Ovary (tissue), 9 donors: ENCODE data around the gene PBX1. TPM values are rescaled to one million over a fixed set of nuclear protein-coding genes. Genes with fewer than 3 reads are reported as not detected.

Source experiments
- DNase-seq, 5 donors: peaks; one replicate each; pipeline ENCODE4 v3.0.0-alpha.2; 2019 to 2020
- H3K27ac ChIP-seq, 2 donors: fragments of 200-600 bp; one replicate each; pipeline versions ENCODE4 v1.5.1 to v1.8.0; 2019 to 2022
- H3K27me3 ChIP-seq: fragments of 200-600 bp; one replicate; pipeline ENCODE4 v1.8.0; 2022
- H3K36me3 ChIP-seq: fragments of 200-600 bp; sonication (generic); one replicate; pipeline ENCODE4 v1.5.1; 2019
- H3K4me1 ChIP-seq: one replicate; pipeline ENCODE4 v1.8.1; 2013; ENCODE audit warnings: mild to moderate bottlenecking, moderate library complexity; ENCODE audit not compliant: insufficient read depth
- H3K4me3 ChIP-seq: fragments of 200-600 bp; sonication (generic); one replicate; pipeline ENCODE4 v1.5.1; 2017
- H3K9me3 ChIP-seq, 2 donors: fragments of 200-600 bp in 1 of 2; sonication (generic) in 1 of 2; one replicate each; pipeline versions ENCODE4 v1.5.1 to v1.8.1; 2013 to 2019; ENCODE audit warnings: mild to moderate bottlenecking in 1 of 2, moderate library complexity in 1 of 2
- EP300 ChIP-seq: sonication (generic); formaldehyde crosslinking; IDR thresholded peaks from one replicate; pipeline ENCODE4 v1.6.1; 2017; ENCODE audit warnings: antibody characterized with exemption
- POLR2A ChIP-seq: fragments of 450-650 bp; IDR thresholded peaks from one replicate; pipeline ENCODE4 v1.6.1; 2017; ENCODE audit warnings: antibody characterized with exemption, mild to moderate bottlenecking, moderate library complexity
- WGBS, 3 donors: extraction: QIAGEN DNeasy Blood & Tissue Kit in 1 of 3; methylation state at CpG; one replicate each; pipeline versions ENCODE4 v1.1.5 to v1.1.7; 2013 to 2017; 5-methylcytosine and 5-hydroxymethylcytosine counted together
- intact Hi-C, 4 donors: fragments of 100-400 bp; cut with DNase I; formaldehyde crosslinking; loops; one replicate each; pipeline versions ENCODE4 v1.11.0 to v1.15.1; 2022 to 2023
- polyA plus RNA-seq, 2 donors: library from polyadenylated mRNA; stranded (reverse); fragments of 200-250 nt in 1 of 2; fragments of 350-450 nt in 1 of 2; fragmentation: Illumina TruSeq in 1 of 2; extraction: RNeasy Lipid Tissue Mini Kit (QIAGEN cat#74804) in 1 of 2; gene quantifications; one replicate each; pipeline ENCODE4 v1.2.3, GENCODE V29; 2013 to 2014
- total RNA-seq, 7 donors: library from RNA; depleted of rRNA in 2 of 7; stranded (reverse); fragments of >200 nt in 2 of 7; fragmentation: NEBNext Ultra II Directional in 3 of 7; extraction: Animal tissue kit (Norgen Biotek cat#: 25700) in 3 of 7; gene quantifications; one replicate each; pipeline versions ENCODE4 v1.1.0 to v1.2.4, GENCODE V29; 2016 to 2023
- TF ChIP-seq, protein P1 (sequence below), 3 donors: fragments of 450-650 bp in 2 of 3; fragments of 200-600 bp in 1 of 3; IDR thresholded peaks; one replicate each; pipeline versions ENCODE4 v1.5.1 to v1.8.0; 2016 to 2022; ENCODE audit warnings: antibody characterized with exemption in 3 of 3, mild to moderate bottlenecking in 1 of 3
- donor health status: DM: no; HTN: no; CAD: no; lungs with moderate emphysema.
- donor health status: DM: no; HTN: no; CAD: no.
- donor health status: Bipolar disorder and iron deficiency.
- donor health status: DM: yes; HTN: yes; CAD: no.
- donor health status: DM: no; HTN: no; CAD: no.
- donor health status: DM: yes; HTN: yes; CAD: no.

Gene PBX1
- total and polyA plus RNA-seq, 9 donors: 43.7 to 220 (median 142) TPM

DNA sequence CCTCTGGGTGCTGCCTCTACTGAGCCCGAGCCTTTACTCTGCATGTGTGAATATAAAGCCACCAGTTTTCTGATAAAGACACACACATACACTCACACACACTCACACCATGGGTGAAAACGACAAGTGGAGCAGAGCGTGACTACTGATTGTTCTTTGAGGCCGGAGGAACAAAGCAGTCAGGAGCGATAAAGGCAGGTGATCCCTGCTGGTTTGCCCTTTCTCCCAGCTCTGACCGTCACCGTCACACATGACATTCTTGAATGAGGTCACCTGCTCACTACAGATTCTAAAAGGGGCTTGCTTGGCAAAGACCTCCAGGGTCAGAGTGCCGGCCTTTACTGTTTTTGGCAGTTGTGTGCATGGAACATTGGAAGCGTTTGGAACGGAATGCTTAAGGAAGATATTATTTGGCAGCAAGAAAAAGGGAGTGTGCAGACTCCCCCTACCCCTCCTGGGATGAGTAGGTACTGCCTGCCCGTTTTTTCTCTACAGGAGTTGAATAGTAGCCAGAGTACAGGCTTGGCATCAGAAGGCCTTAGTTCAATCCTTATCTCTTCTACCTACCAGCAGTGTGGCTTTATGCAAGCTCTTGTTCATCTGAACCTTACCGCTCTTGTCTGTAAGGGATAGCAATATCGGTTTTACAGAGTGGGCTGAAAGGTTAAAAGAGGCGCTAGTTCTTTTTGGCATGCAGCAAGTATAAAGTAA, 79.7 kb downstream of the PBX1 start:
- no peak overlapping the region for H3K27ac ChIP-seq
- H3K36me3 ChIP-seq: no peaks in the 10 kb centered on the region
- H3K27me3 ChIP-seq: no peaks in the 10 kb centered on the region
- peaks cover 23% of the 10 kb centered on the region for H3K4me1 ChIP-seq
- H3K9me3 ChIP-seq: no peaks in the 10 kb centered on the region
- DNase-seq: no peak
- WGBS, 3 donors: 37 to 50% (median 40%) methylated on average over 14 of the region's 14 CpGs
- TF ChIP-seq EP300: no peak
- TF ChIP-seq, protein P1, sequence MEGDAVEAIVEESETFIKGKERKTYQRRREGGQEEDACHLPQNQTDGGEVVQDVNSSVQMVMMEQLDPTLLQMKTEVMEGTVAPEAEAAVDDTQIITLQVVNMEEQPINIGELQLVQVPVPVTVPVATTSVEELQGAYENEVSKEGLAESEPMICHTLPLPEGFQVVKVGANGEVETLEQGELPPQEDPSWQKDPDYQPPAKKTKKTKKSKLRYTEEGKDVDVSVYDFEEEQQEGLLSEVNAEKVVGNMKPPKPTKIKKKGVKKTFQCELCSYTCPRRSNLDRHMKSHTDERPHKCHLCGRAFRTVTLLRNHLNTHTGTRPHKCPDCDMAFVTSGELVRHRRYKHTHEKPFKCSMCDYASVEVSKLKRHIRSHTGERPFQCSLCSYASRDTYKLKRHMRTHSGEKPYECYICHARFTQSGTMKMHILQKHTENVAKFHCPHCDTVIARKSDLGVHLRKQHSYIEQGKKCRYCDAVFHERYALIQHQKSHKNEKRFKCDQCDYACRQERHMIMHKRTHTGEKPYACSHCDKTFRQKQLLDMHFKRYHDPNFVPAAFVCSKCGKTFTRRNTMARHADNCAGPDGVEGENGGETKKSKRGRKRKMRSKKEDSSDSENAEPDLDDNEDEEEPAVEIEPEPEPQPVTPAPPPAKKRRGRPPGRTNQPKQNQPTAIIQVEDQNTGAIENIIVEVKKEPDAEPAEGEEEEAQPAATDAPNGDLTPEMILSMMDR (IDR thresholded peaks at IDR 0.05): no peak
- no peak for TF ChIP-seq POLR2A
- intact Hi-C loops: loop anchor here in 1 of 4 donors (10.0 kb wide), 1 partner anchor 136 kb away; no protein-coding TSS in a partner anchor
- H3K4me3 ChIP-seq: no peak overlapping the region

DNA sequence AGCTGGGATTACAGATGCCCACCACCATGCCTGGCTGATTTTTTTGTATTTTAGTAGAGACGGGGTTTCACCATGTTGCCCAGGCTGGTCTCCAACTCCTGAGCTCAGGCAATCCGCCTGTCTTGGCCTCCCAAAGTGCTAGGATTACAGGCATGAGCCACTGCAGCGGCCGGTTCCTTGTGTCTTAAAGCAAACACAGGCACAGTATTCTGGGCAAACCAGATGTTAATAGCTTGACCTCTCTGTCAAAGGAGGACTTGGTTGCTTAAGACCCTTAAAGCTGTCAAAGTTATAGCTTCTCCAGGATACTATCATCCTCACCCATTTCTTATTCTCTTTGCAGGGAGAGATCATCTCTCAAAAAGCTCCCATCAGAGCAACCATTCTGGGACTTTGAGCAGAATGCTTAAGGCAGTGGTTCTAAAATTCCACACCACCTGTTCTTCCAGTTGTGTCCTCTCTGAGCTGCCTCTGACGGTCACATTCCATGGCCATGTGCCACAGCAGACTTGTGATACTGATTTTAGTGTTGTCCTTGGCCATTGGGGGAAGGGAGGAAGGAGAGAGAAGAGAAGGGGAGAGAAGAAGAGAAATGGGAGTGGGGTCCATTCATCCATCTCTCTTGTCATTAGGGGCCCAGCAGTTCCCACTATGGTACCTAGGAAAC, 81.8 kb downstream of the PBX1 start:
- TF ChIP-seq POLR2A: no peak
- TF ChIP-seq, protein P1 (IDR thresholded peaks at IDR 0.05): no peak
- TF ChIP-seq EP300: no peak
- 73 to 84% (median 75%) methylated on average over 5 of the region's 5 CpGs for WGBS, 3 donors
- H3K36me3 ChIP-seq: no peaks in the 10 kb centered on the region
- no peak overlapping the region for H3K4me3 ChIP-seq
- DNase-seq: no peak
- H3K4me1 ChIP-seq: peaks cover 30% of the 10 kb centered on the region
- intact Hi-C loops: no loop called here
- no peak overlapping the region for H3K27ac ChIP-seq
- no peaks in the 10 kb centered on the region for H3K9me3 ChIP-seq
- H3K27me3 ChIP-seq: no peaks in the 10 kb centered on the region

DNA sequence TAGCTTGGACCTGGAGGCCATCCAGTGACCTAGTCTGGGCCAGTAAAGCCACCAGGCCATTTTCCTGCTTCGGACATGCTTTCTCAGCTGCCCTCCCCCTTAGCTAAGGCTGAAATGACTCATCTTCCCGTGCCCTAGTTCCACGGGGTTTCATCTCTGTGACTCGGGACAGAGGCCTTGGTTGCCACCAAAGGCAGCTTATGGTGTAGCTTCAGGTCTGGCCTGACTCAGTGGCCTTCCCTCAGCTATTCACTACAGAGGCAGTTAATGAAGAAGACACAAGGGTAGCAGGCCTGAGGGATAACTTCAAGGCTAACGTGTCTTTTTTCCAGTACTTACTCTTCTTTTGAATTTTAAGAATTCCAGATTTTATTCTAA, 82.4 kb downstream of the PBX1 start:
- H3K27ac ChIP-seq: no peak overlapping the region
- no peak overlapping the region for H3K4me3 ChIP-seq
- 68 to 81% (median 68%) methylated on average over 5 of the region's 5 CpGs for WGBS, 3 donors
- intact Hi-C loops: no loop called here
- TF ChIP-seq, protein P1 (IDR thresholded peaks at IDR 0.05): no peak
- TF ChIP-seq EP300 (no peak), POLR2A (no peak)
- no peaks in the 10 kb centered on the region for H3K36me3 ChIP-seq
- no peak for DNase-seq
- H3K27me3 ChIP-seq: no peaks in the 10 kb centered on the region
- peaks cover 30% of the 10 kb centered on the region for H3K4me1 ChIP-seq
- H3K9me3 ChIP-seq: no peaks in the 10 kb centered on the region

DNA sequence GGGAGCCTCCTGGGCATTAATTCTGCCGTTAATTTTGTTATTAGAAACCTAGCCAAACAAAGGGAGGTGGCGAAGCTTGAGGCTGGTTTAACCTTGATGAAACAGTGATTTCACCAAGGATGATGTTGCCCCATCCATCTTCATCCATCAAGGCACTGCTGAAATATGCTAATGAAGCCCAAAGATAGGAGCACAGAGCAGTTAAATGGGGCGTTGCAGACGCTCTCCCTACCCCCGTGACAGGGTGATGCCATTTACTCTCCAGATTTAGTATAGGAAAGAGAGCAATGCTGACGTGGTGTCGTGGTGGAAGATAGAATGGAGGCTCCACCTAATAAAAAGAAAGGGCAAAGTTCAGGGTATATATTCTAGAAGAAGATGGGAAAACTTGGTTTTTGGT, 84.0 kb downstream of the PBX1 start:
- Histone ChIP-seq H3K27me3 (no peaks in the 10 kb centered on the region), H3K4me1 (peaks cover 24% of the 10 kb centered on the region), H3K27ac (no peak overlapping the region), H3K9me3 (no peaks in the 10 kb centered on the region), H3K36me3 (no peaks in the 10 kb centered on the region), H3K4me3 (no peak overlapping the region)
- no peak for DNase-seq
- TF ChIP-seq EP300 (no peak), POLR2A (no peak)
- TF ChIP-seq, protein P1 (IDR thresholded peaks at IDR 0.05): no peak
- 85 to 86% (median 86%) methylated on average over 7 of the region's 7 CpGs for WGBS, 3 donors
- intact Hi-C loops: no loop called here
